Osteoblast (primary cell): ENCODE results near the gene CFAP161. TPM values are rescaled to one million over a fixed set of nuclear protein-coding genes. Genes with fewer than 3 reads are reported as not detected.
A peak's percentile ranks its signal among the peaks of the same experiment; 100 is the strongest.

Experiments
- DNase-seq: peaks from one replicate; pipeline ENCODE4 v3.0.0; 2011; ENCODE audit warnings: low spot score, mixed read lengths; ENCODE audit not compliant: insufficient read length; ENCODE audit errors: missing footprints
- H2AFZ ChIP-seq: 2 replicates; pipeline ENCODE4 v1.6.0; 2011; ENCODE audit warnings: mild to moderate bottlenecking, low read length
- H3K27ac ChIP-seq: 2 replicates; pipeline ENCODE4 v1.5.1; 2011; ENCODE audit warnings: mild to moderate bottlenecking, low read depth, low read length, moderate library complexity
- H3K27me3 ChIP-seq: 2 replicates; pipeline ENCODE4 v1.6.0; 2012; ENCODE audit warnings: mild to moderate bottlenecking, control low read depth, inconsistent platforms, low read length, moderate library complexity; ENCODE audit not compliant: insufficient read depth
- H3K36me3 ChIP-seq: 2 replicates; pipeline ENCODE4 v1.5.1; 2011; ENCODE audit warnings: mild to moderate bottlenecking, low read length, control low read depth, moderate library complexity; ENCODE audit not compliant: insufficient read depth
- H3K4me1 ChIP-seq: 2 replicates; pipeline ENCODE4 v1.5.1; 2011; ENCODE audit warnings: mild to moderate bottlenecking, low read length, control low read depth, moderate library complexity; ENCODE audit not compliant: insufficient read depth
- H3K4me2 ChIP-seq: 2 replicates; pipeline ENCODE4 v1.6.0; 2011; ENCODE audit warnings: mild to moderate bottlenecking, low read length; ENCODE audit not compliant: insufficient read depth
- H3K4me3 ChIP-seq: fragments of 200-600 bp; sonication (generic); 3 replicates; pipeline ENCODE4 v1.5.1; 2012; ENCODE audit warnings: mild to moderate bottlenecking, low read length, inconsistent platforms; ENCODE audit not compliant: insufficient read depth
- H3K79me2 ChIP-seq: 2 replicates; pipeline ENCODE4 v1.6.0; 2012; ENCODE audit warnings: mild to moderate bottlenecking, low read length, control low read depth, inconsistent platforms; ENCODE audit not compliant: insufficient read depth
- H3K9me3 ChIP-seq: 2 replicates; pipeline ENCODE4 v1.5.1; 2011; ENCODE audit warnings: low read depth, low read length, control low read depth
- H4K20me1 ChIP-seq: 2 replicates; pipeline ENCODE4 v1.6.0; 2012; ENCODE audit warnings: mild to moderate bottlenecking, low read length, control low read depth; ENCODE audit not compliant: insufficient read depth
- CTCF ChIP-seq: IDR thresholded peaks from 2 replicates; pipeline ENCODE4 v1.5.1; 2011; ENCODE audit warnings: mild to moderate bottlenecking, low read depth, low read length, moderate library complexity; ENCODE audit errors: extremely low read depth
- total RNA-seq: library from RNA; depleted of rRNA; stranded (reverse); fragments of >200 nt; gene quantifications from 2 replicates; pipeline ENCODE4 v1.2.3, GENCODE V29; 2012

Gene CFAP161, protein sequence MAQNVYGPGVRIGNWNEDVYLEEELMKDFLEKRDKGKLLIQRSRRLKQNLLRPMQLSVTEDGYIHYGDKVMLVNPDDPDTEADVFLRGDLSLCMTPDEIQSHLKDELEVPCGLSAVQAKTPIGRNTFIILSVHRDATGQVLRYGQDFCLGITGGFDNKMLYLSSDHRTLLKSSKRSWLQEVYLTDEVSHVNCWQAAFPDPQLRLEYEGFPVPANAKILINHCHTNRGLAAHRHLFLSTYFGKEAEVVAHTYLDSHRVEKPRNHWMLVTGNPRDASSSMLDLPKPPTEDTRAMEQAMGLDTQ
- under 0.01 and 0.88 TPM in 2 replicates for total RNA-seq

GRCh38 chr15:81133782-81134461, at the start of gene CFAP161:
Gene CFAP161, plus strand, starts transcription at chr15:81134270. Its CDS starts 60 bp downstream, at chr15:81134330.
- Histone ChIP-seq H3K9me3 (no peaks in the 10 kb centered on the region), H3K27me3 (peaks cover 41% of the 10 kb centered on the region), H4K20me1 (no peaks in the 10 kb centered on the region), H3K27ac (no peak within 1 kb of the TSS), H3K79me2 (no peaks in the 10 kb centered on the region), H3K4me1 (peaks cover 5% of the 10 kb centered on the region), H2AFZ (peak within 1 kb of the TSS; percentile 76), H3K4me3 (peak within 1 kb of the TSS; percentile 68), H3K4me2 (peak within 1 kb of the TSS; percentile 84), H3K36me3 (no peaks in the 10 kb centered on the region)
- DNase-seq, result peak; percentile 81
- no peak for TF ChIP-seq CTCF

DNA sequence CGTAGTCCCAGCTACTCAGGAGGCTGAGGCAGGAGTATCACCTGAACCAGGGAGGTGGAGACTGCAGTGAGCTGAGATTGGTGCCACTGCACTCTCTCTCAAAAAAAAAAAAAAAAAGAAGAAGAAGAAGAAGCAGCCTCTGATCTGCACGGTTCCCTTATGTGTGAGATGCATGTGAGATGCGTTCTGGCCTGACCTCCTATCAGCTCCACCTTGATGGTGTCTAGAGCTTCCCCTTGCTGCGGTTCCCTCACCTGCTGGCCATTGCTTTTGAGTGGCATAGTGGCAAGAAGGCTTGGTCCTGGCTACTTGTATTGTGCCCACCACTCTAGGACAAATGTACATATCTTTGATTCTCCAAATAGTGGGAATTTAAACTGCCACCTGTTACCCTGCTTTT, 49.4 kb upstream of the CFAP161 start:
- no peak overlapping the region for H3K4me2 ChIP-seq
- no peak for TF ChIP-seq CTCF
- no peaks in the 10 kb centered on the region for H3K9me3 ChIP-seq
- DNase-seq, result no peak
- no peaks in the 10 kb centered on the region for H3K4me1 ChIP-seq
- no peaks in the 10 kb centered on the region for H3K79me2 ChIP-seq
- no peak overlapping the region for H2AFZ ChIP-seq
- peaks cover 27% of the 10 kb centered on the region for H3K27me3 ChIP-seq
- no peaks in the 10 kb centered on the region for H3K36me3 ChIP-seq
- H3K4me3 ChIP-seq, result no peak overlapping the region
- no peaks in the 10 kb centered on the region for H4K20me1 ChIP-seq
- H3K27ac ChIP-seq, result no peak overlapping the region

- Histone ChIP-seq H3K4me2 (no peak overlapping the region), H3K4me3 (no peak overlapping the region), H3K4me1 (no peaks in the 10 kb centered on the region), H4K20me1 (no peaks in the 10 kb centered on the region), H3K79me2 (no peaks in the 10 kb centered on the region), H3K27me3 (peaks cover 28% of the 10 kb centered on the region), H2AFZ (no peak overlapping the region), H3K27ac (no peak overlapping the region), H3K36me3 (no peaks in the 10 kb centered on the region), H3K9me3 (no peaks in the 10 kb centered on the region)
- no peak for TF ChIP-seq CTCF
- DNase-seq, result no peak
Observed at GRCh38 chr15:81085213-81085612, 48.9 kb upstream of the CFAP161 start.

DNA sequence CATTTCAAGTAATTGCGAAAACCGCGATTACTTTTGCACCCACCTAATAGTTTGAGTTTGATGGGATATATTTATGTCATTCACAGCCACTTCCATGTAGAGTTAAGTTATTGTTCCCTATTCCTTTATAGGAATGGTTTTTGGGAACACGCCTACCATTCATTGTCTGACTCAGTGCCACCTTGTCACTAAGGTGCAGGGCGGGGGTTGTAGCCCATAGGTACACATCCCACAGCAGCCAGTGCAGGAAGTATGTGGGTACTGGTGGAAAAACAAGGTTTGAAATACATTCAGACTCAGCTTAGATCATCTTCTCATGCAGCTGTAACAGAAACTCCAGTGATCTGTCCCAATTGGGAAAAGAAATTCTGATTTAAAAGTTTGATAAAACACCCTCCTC, 48.2 kb upstream of the CFAP161 start:
- Histone ChIP-seq H3K4me3 (no peak overlapping the region), H3K9me3 (no peaks in the 10 kb centered on the region), H3K27me3 (peaks cover 25% of the 10 kb centered on the region), H3K27ac (no peak overlapping the region), H3K36me3 (no peaks in the 10 kb centered on the region), H3K4me1 (no peaks in the 10 kb centered on the region), H3K79me2 (no peaks in the 10 kb centered on the region), H4K20me1 (no peaks in the 10 kb centered on the region), H3K4me2 (no peak overlapping the region), H2AFZ (no peak overlapping the region)
- no peak for DNase-seq
- TF ChIP-seq CTCF, result no peak
